Measurements from ENCODE around the gene RUNX2.
"Not testable (repeated sequence)": the region's sequence is repeated elsewhere in the genome, so short reads cannot be mapped to it uniquely, and the experiment has no call there.

GRCh38 chr6:45286707-45287106, 41.4 kb upstream of the RUNX2 start:
- TF ChIP-seq CTCF (conservative IDR thresholded peaks at IDR 0.05; ENCODE audit: low read depth in 2 of 2); POLR2AphosphoS5 (IDR thresholded peaks at IDR 0.05; ENCODE audit: low read depth); EZH2 (IDR thresholded peaks at IDR 0.05; ENCODE audit: low read depth, unreplicated experiment): not testable (repeated sequence)
